GM12801 (cell line): ENCODE results near the gene FAM240A.

Source experiments
- CTCF ChIP-seq: IDR thresholded peaks from one replicate; pipeline ENCODE4 v1.5.1; 2011; ENCODE audit warnings: control low read depth; ENCODE audit not compliant: insufficient read length; ENCODE audit errors: extremely low read depth

FAM240A gene

GRCh38 chr3:46671541-46672348, 59.4 kb downstream of the FAM240A start:
- TF ChIP-seq CTCF = no peak

GRCh38 chr3:46672349-46672695, 60.0 kb downstream of the FAM240A start:
- no peak for TF ChIP-seq CTCF

GRCh38 chr3:46673151-46674030, 61.1 kb downstream of the FAM240A start:
- no peak for TF ChIP-seq CTCF

GRCh38 chr3:46674031-46674845, 61.9 kb downstream of the FAM240A start:
- TF ChIP-seq CTCF = no peak

- no peak for TF ChIP-seq CTCF
Measured at GRCh38 chr3:46675426-46675825, 63.1 kb downstream of the FAM240A start.
